MM.1S (cell line): ENCODE measurements around the gene TBC1D14.

ENCODE experiments used
- DNase-seq: peaks from one replicate; pipeline ENCODE4 v3.0.0-alpha.2; 2015
- H2AFZ ChIP-seq: fragments of 300-600 bp; sonication (generic); 2 replicates; pipeline ENCODE4 v1.6.0; 2016; ENCODE audit warnings: antibody characterized with exemption, low read length
- H3F3A ChIP-seq: fragments of 300-600 bp; sonication (generic); 2 replicates; pipeline ENCODE4 v1.6.1; 2016; ENCODE audit warnings: mild to moderate bottlenecking, antibody characterized with exemption, low read length, moderate library complexity, mixed read lengths; ENCODE audit not compliant: insufficient read depth
- H3K27ac ChIP-seq: fragments of 300-600 bp; sonication (generic); 2 replicates; pipeline ENCODE4 v1.5.1; 2016; ENCODE audit warnings: mild to moderate bottlenecking, low read length
- H3K27me3 ChIP-seq: fragments of 300-600 bp; sonication (generic); replicated peaks from 2 replicates; pipeline ENCODE4 v1.6.0; 2016; ENCODE audit warnings: low read length; ENCODE audit not compliant: insufficient read depth
- H3K36me3 ChIP-seq: fragments of 300-600 bp; sonication (generic); replicated peaks from 2 replicates; pipeline ENCODE4 v1.6.1; 2016; ENCODE audit warnings: mild to moderate bottlenecking, low read length, mixed read lengths; ENCODE audit not compliant: insufficient read depth
- H3K4me1 ChIP-seq: fragments of 300-600 bp; sonication (generic); 2 replicates; pipeline ENCODE4 v1.6.1; 2016; ENCODE audit warnings: low read length, mixed read lengths
- H3K4me2 ChIP-seq: fragments of 300-600 bp; sonication (generic); 2 replicates; pipeline ENCODE4 v1.6.0; 2016; ENCODE audit warnings: low read depth, low read length
- H3K4me3 ChIP-seq: fragments of 300-600 bp; sonication (generic); 2 replicates; pipeline ENCODE4 v1.5.1; 2016; ENCODE audit warnings: low read length, mixed read lengths
- H3K79me2 ChIP-seq: fragments of 300-600 bp; sonication (generic); 2 replicates; pipeline ENCODE4 v1.6.1; 2016; ENCODE audit warnings: mixed run types, low read length, mixed read lengths
- H3K9ac ChIP-seq: fragments of 300-600 bp; sonication (generic); 2 replicates; pipeline ENCODE4 v1.6.1; 2016; ENCODE audit warnings: low read length, mixed read lengths
- H3K9me2 ChIP-seq: fragments of 300-600 bp; sonication (generic); replicated peaks from 2 replicates; pipeline ENCODE4 v1.6.1; 2016; ENCODE audit warnings: mild to moderate bottlenecking, low read length, mixed read lengths; ENCODE audit not compliant: insufficient read depth
- H3K9me3 ChIP-seq: fragments of 300-600 bp; sonication (generic); replicated peaks from 2 replicates; pipeline ENCODE4 v1.6.1; 2016; ENCODE audit warnings: mild to moderate bottlenecking, low read length, mixed read lengths; ENCODE audit not compliant: insufficient read depth
- H4K20me1 ChIP-seq: fragments of 300-600 bp; sonication (generic); 2 replicates; pipeline ENCODE4 v1.6.1; 2016; ENCODE audit warnings: mild to moderate bottlenecking, low read length, moderate library complexity, mixed read lengths; ENCODE audit not compliant: insufficient read depth
- CTCF ChIP-seq: fragments of 300-600 bp; sonication (generic); IDR thresholded peaks from 2 replicates; pipeline ENCODE4 v1.5.1; 2016; ENCODE audit warnings: antibody characterized with exemption, low read length, mixed read lengths
- EZH2 ChIP-seq: fragments of 300-600 bp; sonication (generic); optimal IDR thresholded peaks from 2 replicates; pipeline ENCODE3; 2017; ENCODE audit warnings: low read depth, mild to moderate bottlenecking, antibody characterized with exemption, low read length, mixed read lengths
- EZH2phosphoT487 ChIP-seq: fragments of 300-600 bp; sonication (generic); IDR thresholded peaks from 2 replicates; pipeline ENCODE4 v1.6.1; 2018; ENCODE audit warnings: antibody characterized with exemption, low read length

Gene TBC1D14

DNA sequence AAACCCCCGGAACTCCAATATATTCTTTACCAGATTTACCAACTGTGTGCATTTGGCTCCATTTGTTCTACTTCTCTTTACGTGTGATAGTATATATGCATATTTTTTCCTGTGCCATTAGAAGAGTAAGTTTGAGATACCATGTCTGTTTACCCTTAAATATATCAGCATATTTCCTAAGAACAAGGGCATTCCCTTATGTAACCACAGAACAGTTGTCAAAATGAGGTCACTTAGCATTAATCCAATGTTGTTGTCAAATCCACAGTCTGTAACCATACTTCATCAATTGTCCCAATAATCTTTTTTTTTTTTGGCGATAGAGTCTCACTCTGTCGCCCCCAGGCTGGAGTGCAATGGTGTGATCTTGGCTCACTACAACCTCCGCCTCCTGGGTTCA, 55.2 kb downstream of the TBC1D14 start:
- peaks cover 10% of the 10 kb centered on the region; the same call in 1 of the 2 replicates for H3K4me1 ChIP-seq
- no peak for DNase-seq
- H3K9ac ChIP-seq: no peak overlapping the region
- no peak overlapping the region for H3K4me3 ChIP-seq
- H3K4me2 ChIP-seq: no peak overlapping the region
- H2AFZ ChIP-seq: no peak overlapping the region
- H3K27me3 ChIP-seq: 0 out of 2 replicates have a peak, but pooled peaks cover 5% of the 10 kb centered on the region
- H3K36me3 ChIP-seq: no peaks in the 10 kb centered on the region
- no peaks in the 10 kb centered on the region for H3K9me2 ChIP-seq
- no peak for TF ChIP-seq CTCF
- no peak for TF ChIP-seq EZH2phosphoT487
- no peak for TF ChIP-seq EZH2
- H3F3A ChIP-seq: peaks cover 3% of the 10 kb centered on the region; the same call in 1 of the 2 replicates
- no peak overlapping the region for H3K27ac ChIP-seq
- no peaks in the 10 kb centered on the region for H4K20me1 ChIP-seq
- H3K9me3 ChIP-seq: no peaks in the 10 kb centered on the region
- 0 out of 2 replicates have a peak, but pooled peaks cover 4% of the 10 kb centered on the region for H3K79me2 ChIP-seq

DNA sequence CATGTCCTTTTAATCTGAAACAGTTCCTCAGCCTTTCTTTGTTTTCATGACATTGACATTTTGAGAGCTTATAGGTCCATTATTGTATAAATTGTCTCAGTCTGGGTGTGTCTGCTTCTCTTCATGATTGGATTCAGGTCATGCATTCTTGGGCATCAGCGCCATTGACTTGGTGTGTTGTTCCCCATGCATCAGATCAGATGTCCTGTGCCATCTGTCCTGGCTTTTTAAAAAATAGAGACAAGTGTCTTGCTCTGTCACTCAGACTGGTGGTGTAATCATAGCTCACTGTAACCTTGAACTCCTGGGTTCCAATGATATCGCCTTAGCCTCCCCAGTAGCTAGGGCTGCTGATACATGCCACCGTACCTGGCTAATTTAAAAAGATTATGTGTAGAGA, 55.7 kb downstream of the TBC1D14 start:
- no peak overlapping the region for H3K9ac ChIP-seq
- H3K9me3 ChIP-seq: no peaks in the 10 kb centered on the region
- TF ChIP-seq EZH2phosphoT487 (no peak), CTCF (no peak), EZH2 (no peak)
- H3K4me2 ChIP-seq: no peak overlapping the region
- no peak overlapping the region for H3K27ac ChIP-seq
- H3K9me2 ChIP-seq: no peaks in the 10 kb centered on the region
- 0 out of 2 replicates have a peak, but pooled peaks cover 4% of the 10 kb centered on the region for H3K79me2 ChIP-seq
- H3K4me1 ChIP-seq: peaks cover 10% of the 10 kb centered on the region; the same call in 1 of the 2 replicates
- H3K4me3 ChIP-seq: no peak overlapping the region
- DNase-seq: no peak
- H2AFZ ChIP-seq: no peak overlapping the region
- H4K20me1 ChIP-seq: no peaks in the 10 kb centered on the region
- peaks cover 3% of the 10 kb centered on the region; the same call in 1 of the 2 replicates for H3F3A ChIP-seq
- H3K27me3 ChIP-seq: 0 out of 2 replicates have a peak, but pooled peaks cover 5% of the 10 kb centered on the region
- H3K36me3 ChIP-seq: no peaks in the 10 kb centered on the region

- no peak overlapping the region for H3K4me2 ChIP-seq
- H3K27me3 ChIP-seq: 0 out of 2 replicates have a peak, but pooled peaks cover 5% of the 10 kb centered on the region
- H3K9me2 ChIP-seq: no peaks in the 10 kb centered on the region
- H3K27ac ChIP-seq: no peak overlapping the region
- peaks cover 10% of the 10 kb centered on the region; the same call in 1 of the 2 replicates for H3K4me1 ChIP-seq
- 0 out of 2 replicates have a peak, but pooled peaks cover 4% of the 10 kb centered on the region for H3K79me2 ChIP-seq
- H3K4me3 ChIP-seq: no peak overlapping the region
- DNase-seq: no peak
- H3F3A ChIP-seq: peaks cover 3% of the 10 kb centered on the region; the same call in 1 of the 2 replicates
- no peaks in the 10 kb centered on the region for H3K36me3 ChIP-seq
- TF ChIP-seq CTCF: no peak
- TF ChIP-seq EZH2: no peak
- TF ChIP-seq EZH2phosphoT487: no peak
- H4K20me1 ChIP-seq: no peaks in the 10 kb centered on the region
- no peak overlapping the region for H3K9ac ChIP-seq
- H3K9me3 ChIP-seq: no peaks in the 10 kb centered on the region
- no peak overlapping the region for H2AFZ ChIP-seq
Observed at GRCh38 chr4:6967846-6968340, 58.3 kb downstream of the TBC1D14 start.
